ENCODE results near the gene STX3.
"Not testable (repeated sequence)": the region's sequence is repeated elsewhere in the genome, so short reads cannot be mapped to it uniquely, and the experiment has no call there.

The STX3 gene

DNA sequence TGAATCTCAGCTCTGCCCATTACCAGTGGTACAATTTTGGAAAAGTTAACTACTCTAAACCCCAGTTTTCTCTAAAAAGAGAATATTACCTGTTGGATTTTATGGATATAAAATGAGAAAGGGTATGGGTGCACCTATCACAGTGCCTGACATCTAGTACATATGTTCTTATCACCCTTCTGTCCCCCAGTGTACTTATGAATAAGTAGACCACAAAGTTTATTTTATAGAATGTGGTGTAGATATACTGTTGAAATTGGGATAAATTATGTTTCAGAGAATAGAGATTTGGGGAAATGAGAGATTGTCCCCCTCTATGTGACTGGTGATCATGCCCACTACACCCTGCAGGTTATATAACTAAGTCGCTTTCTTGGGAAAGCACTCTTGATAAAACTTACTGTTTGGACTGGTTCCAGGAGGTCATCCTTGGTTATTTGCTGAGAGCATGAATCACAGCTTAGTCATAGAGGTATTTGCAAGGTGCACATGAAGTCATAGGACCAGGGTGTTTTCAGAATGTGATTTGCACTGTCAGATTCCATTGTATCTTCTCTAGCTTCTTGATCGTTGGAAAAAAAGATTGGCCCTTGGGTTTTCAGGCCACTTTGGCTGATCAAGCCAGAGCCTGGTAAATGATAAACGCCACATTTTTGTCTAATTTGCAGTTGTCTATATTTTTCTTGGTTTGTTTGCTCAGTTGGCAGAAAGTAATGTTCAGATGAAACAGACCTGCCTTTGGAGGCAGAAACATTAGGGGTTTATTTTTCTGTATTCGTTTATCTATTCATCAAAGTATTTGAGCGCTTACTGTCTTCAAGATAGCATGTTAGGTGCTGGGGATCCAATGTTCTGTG is 21.3 kb downstream of the STX3 start:
- no peak overlapping the region for H3K9ac ChIP-seq (ENCODE audit: insufficient read length, low read depth)
- no peaks in the 10 kb centered on the region for H3K9me3 ChIP-seq (ENCODE audit: insufficient read depth, low read length)
- H3K4me3 ChIP-seq (ENCODE audit: insufficient read length, low read depth), result no peak overlapping the region
- H3K27me3 ChIP-seq (ENCODE audit: insufficient read depth, insufficient read length), result no peaks in the 10 kb centered on the region
- no peak for DNase-seq (ENCODE audit: low read depth, low spot score)
- H3K36me3 ChIP-seq (ENCODE audit: insufficient read depth, insufficient read length, low read length), result peaks cover 36% of the 10 kb centered on the region
- TF ChIP-seq SUZ12 (IDR thresholded peaks at IDR 0.05; ENCODE audit: extremely low read depth, insufficient read depth, insufficient read length) (no peak), YY1 (IDR thresholded peaks at IDR 0.05; ENCODE audit: insufficient read depth, insufficient read length) (no peak), ZNF274 (IDR thresholded peaks at IDR 0.05; ENCODE audit: low read depth, low read length) (no peak)
- peaks cover 2% of the 10 kb centered on the region for H3K4me1 ChIP-seq (ENCODE audit: insufficient read depth, insufficient read length)

DNA sequence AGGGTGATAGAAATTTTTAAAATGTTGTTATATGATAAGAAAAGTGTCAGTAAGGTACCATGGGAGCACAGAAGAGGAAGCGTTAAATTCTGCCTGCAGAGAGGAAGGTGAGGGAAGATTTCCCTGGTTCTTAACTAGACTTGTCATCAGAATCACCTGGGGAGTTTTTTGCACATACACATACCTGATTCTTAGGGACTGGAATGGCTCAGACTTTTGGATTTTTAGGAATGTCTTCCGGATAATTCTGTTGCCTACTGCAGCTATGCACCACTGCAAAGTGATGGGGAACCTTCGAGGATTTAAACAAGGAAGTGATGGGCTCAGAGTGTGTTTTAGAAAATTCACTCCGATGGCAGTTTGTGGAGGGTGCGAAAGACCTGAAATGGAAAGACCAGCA is 21.9 kb downstream of the STX3 start:
- Histone ChIP-seq H3K4me3 (ENCODE audit: insufficient read length, low read depth) (no peak overlapping the region), H3K4me1 (ENCODE audit: insufficient read depth, insufficient read length) (peaks cover 2% of the 10 kb centered on the region), H3K27me3 (ENCODE audit: insufficient read depth, insufficient read length) (no peaks in the 10 kb centered on the region), H3K9me3 (ENCODE audit: insufficient read depth, low read length) (no peaks in the 10 kb centered on the region), H3K36me3 (ENCODE audit: insufficient read depth, insufficient read length, low read length) (peaks cover 36% of the 10 kb centered on the region), H3K9ac (ENCODE audit: insufficient read length, low read depth) (no peak overlapping the region)
- DNase-seq (ENCODE audit: low read depth, low spot score), result no peak
- TF ChIP-seq SUZ12 (IDR thresholded peaks at IDR 0.05; ENCODE audit: extremely low read depth, insufficient read depth, insufficient read length) (no peak), YY1 (IDR thresholded peaks at IDR 0.05; ENCODE audit: insufficient read depth, insufficient read length) (no peak), ZNF274 (IDR thresholded peaks at IDR 0.05; ENCODE audit: low read depth, low read length) (no peak)

DNA sequence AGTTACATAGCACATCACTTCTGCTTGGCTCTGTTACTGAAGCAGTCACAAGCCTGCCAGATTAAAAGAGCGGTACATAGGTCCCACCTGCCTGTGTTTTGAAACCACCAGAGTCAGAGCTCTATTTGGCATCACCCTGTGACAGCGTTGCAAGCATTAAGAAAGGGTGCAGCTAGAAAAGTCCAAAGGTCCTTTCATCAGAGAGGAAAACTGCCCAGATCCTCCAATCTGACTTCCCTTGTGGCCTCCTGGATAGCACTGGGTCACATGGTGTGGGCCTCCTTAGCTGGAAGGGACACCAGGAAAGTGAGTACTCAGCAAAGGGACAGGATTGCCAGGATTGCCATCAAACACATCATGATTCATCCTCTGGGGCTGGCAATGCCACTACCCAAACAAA is 22.9 kb downstream of the STX3 start:
- Histone ChIP-seq H3K36me3 (ENCODE audit: insufficient read depth, insufficient read length, low read length) (peaks cover 34% of the 10 kb centered on the region), H3K27me3 (ENCODE audit: insufficient read depth, insufficient read length) (no peaks in the 10 kb centered on the region), H3K9ac (ENCODE audit: insufficient read length, low read depth) (no peak overlapping the region), H3K4me3 (ENCODE audit: insufficient read length, low read depth) (no peak overlapping the region), H3K9me3 (ENCODE audit: insufficient read depth, low read length) (no peaks in the 10 kb centered on the region), H3K4me1 (ENCODE audit: insufficient read depth, insufficient read length) (peaks cover 2% of the 10 kb centered on the region)
- TF ChIP-seq YY1 (IDR thresholded peaks at IDR 0.05; ENCODE audit: insufficient read depth, insufficient read length) (no peak), ZNF274 (IDR thresholded peaks at IDR 0.05; ENCODE audit: low read depth, low read length) (no peak), SUZ12 (IDR thresholded peaks at IDR 0.05; ENCODE audit: extremely low read depth, insufficient read depth, insufficient read length) (no peak)
- no peak for DNase-seq (ENCODE audit: low read depth, low spot score)

DNA sequence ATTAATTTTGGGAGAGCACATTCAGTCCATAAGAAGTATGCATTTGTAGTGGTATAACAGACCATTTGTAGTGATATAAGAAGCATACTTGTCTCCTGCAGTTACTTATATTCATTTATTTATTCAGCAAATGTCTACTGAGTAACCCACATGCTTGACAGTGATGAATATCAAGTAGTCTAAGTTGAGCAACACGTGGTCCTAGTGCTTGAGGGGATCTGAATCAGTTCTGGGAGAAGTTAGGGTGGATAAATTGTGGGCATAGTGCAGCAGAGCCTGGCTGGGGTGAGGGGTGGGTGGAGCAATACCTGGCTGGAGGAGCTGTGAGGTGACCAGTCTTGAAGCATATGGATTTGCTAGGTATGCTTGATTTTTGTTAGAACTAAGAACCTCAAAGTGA is 24.3 kb downstream of the STX3 start:
- Histone ChIP-seq H3K4me1 (ENCODE audit: insufficient read depth, insufficient read length) (peaks cover 2% of the 10 kb centered on the region), H3K36me3 (ENCODE audit: insufficient read depth, insufficient read length, low read length) (peaks cover 35% of the 10 kb centered on the region), H3K9me3 (ENCODE audit: insufficient read depth, low read length) (peaks cover 8% of the 10 kb centered on the region; the same call in 1 of the 2 replicates), H3K4me3 (ENCODE audit: insufficient read length, low read depth) (no peak overlapping the region), H3K9ac (ENCODE audit: insufficient read length, low read depth) (no peak overlapping the region), H3K27me3 (ENCODE audit: insufficient read depth, insufficient read length) (no peaks in the 10 kb centered on the region)
- TF ChIP-seq YY1 (IDR thresholded peaks at IDR 0.05; ENCODE audit: insufficient read depth, insufficient read length), result no peak
- TF ChIP-seq SUZ12 (IDR thresholded peaks at IDR 0.05; ENCODE audit: extremely low read depth, insufficient read depth, insufficient read length), result no peak
- no peak for TF ChIP-seq ZNF274 (IDR thresholded peaks at IDR 0.05; ENCODE audit: low read depth, low read length)
- DNase-seq (ENCODE audit: low read depth, low spot score), result no peak

DNA sequence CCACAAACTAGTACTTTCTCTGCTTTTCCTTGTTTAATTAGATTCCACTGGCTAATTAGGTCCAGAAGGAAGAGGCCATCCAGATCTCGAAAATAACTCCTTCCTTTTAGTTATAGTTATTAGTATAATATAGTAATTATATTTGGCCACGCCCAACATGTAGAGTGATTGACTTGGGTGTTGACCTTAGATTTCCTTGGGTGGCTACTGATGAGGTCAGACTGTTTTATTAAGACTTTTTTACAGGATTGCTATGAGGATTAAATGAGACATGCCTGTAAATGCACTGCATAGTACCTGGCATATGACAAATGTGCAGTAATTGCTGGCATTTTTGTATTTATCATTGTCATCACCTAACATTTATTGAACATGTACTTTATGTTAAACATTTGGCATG is 26.9 kb downstream of the STX3 start:
- Histone ChIP-seq H3K4me1 (ENCODE audit: insufficient read depth, insufficient read length) (peaks cover 2% of the 10 kb centered on the region), H3K4me3 (ENCODE audit: insufficient read length, low read depth) (no peak overlapping the region), H3K27me3 (ENCODE audit: insufficient read depth, insufficient read length) (no peaks in the 10 kb centered on the region), H3K36me3 (ENCODE audit: insufficient read depth, insufficient read length, low read length) (peaks cover 29% of the 10 kb centered on the region), H3K9me3 (ENCODE audit: insufficient read depth, low read length) (peaks cover 9% of the 10 kb centered on the region; the same call in 1 of the 2 replicates), H3K9ac (ENCODE audit: insufficient read length, low read depth) (no peak overlapping the region)
- TF ChIP-seq YY1 (IDR thresholded peaks at IDR 0.05; ENCODE audit: insufficient read depth, insufficient read length), result no peak
- no peak for TF ChIP-seq ZNF274 (IDR thresholded peaks at IDR 0.05; ENCODE audit: low read depth, low read length)
- no peak for TF ChIP-seq SUZ12 (IDR thresholded peaks at IDR 0.05; ENCODE audit: extremely low read depth, insufficient read depth, insufficient read length)
- no peak for DNase-seq (ENCODE audit: low read depth, low spot score)

DNA sequence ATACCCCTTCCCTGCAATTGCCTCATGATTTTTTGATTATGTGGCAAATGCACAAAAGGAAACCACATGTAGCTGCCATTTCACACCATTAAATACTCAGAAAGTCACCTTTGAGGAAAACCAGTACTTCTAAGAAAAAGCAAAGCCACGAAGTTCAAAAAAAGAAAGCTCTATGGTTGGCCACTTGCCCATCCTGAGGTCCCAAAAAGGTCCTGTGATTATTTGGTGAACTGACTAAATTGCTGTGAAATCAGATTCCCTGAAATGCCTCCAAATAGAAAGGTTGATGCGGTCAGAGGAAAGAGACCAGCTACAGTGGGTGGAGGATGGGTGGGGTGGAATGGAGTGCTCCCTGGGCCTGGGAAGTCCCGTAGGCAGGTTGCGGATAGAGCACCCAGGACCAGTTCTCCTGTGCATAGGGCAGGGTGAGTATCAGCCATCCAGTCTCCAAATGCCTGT is 28.5 kb downstream of the STX3 start:
- H3K4me1 ChIP-seq (ENCODE audit: insufficient read depth, insufficient read length), result no peaks in the 10 kb centered on the region
- H3K27me3 ChIP-seq (ENCODE audit: insufficient read depth, insufficient read length), result no peaks in the 10 kb centered on the region
- peaks cover 9% of the 10 kb centered on the region; the same call in 1 of the 2 replicates for H3K9me3 ChIP-seq (ENCODE audit: insufficient read depth, low read length)
- H3K9ac ChIP-seq (ENCODE audit: insufficient read length, low read depth), result no peak overlapping the region
- TF ChIP-seq ZNF274 (IDR thresholded peaks at IDR 0.05; ENCODE audit: low read depth, low read length) (no peak), YY1 (IDR thresholded peaks at IDR 0.05; ENCODE audit: insufficient read depth, insufficient read length) (no peak), SUZ12 (IDR thresholded peaks at IDR 0.05; ENCODE audit: extremely low read depth, insufficient read depth, insufficient read length) (no peak)
- no peak for DNase-seq (ENCODE audit: low read depth, low spot score)
- H3K4me3 ChIP-seq (ENCODE audit: insufficient read length, low read depth), result no peak overlapping the region
- peaks cover 45% of the 10 kb centered on the region for H3K36me3 ChIP-seq (ENCODE audit: insufficient read depth, insufficient read length, low read length)

DNA sequence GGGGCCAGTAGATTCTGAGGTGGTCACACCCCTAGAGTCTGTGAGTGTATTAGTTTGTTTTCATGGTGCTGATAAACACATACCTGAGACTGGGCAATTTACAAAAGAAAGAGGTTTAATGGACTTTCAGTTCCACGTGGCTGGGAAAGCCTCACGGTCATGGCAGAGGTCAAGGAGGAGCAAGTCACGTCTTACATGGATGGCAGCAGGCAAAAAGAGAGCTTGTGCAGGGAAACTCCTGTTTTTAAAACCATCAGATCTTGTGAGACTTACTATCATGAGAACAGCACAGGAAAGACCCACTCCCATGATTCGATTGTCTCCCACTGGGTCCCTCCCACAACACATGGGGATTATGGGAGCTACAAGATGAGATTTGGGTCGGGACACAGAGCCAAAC is 29.3 kb downstream of the STX3 start:
- not testable (repeated sequence) for DNase-seq (ENCODE audit: low read depth, low spot score); H3K4me1 ChIP-seq (ENCODE audit: insufficient read depth, insufficient read length); H3K4me3 ChIP-seq (ENCODE audit: insufficient read length, low read depth); H3K9ac ChIP-seq (ENCODE audit: insufficient read length, low read depth); H3K9me3 ChIP-seq (ENCODE audit: insufficient read depth, low read length); H3K27me3 ChIP-seq (ENCODE audit: insufficient read depth, insufficient read length)
- H3K36me3 ChIP-seq (ENCODE audit: insufficient read depth, insufficient read length, low read length), result peaks cover 48% of the 10 kb centered on the region
